UCSD-AML1 (cell line): Measurements from ENCODE around the gene TRIM59.
"Not testable (repeated sequence)": the region's sequence is repeated elsewhere in the genome, so short reads cannot be mapped to it uniquely, and the experiment has no call there.

Experiments used
- DNase-seq: peaks from one replicate; lab custom pipeline; 2025; ENCODE audit not compliant: unreplicated experiment; lab: John Stamatoyannopoulos, UW

TRIM59 gene

GRCh38 chr3:160458151-160458550 is 8.6 kb upstream of the TRIM59 start:
- no peak for DNase-seq

GRCh38 chr3:160455846-160456245 is 6.3 kb upstream of the TRIM59 start:
- DNase-seq, result no peak

- no peak for DNase-seq
Measured at GRCh38 chr3:160454995-160455394, 5.4 kb upstream of the TRIM59 start.

- not testable (repeated sequence) for DNase-seq
Measured at GRCh38 chr3:160452251-160452650, 2.7 kb upstream of the TRIM59 start.

- no peak for DNase-seq
Measured at GRCh38 chr3:160451602-160452001, 2.0 kb upstream of the TRIM59 start.

- DNase-seq, result no peak
Measured at GRCh38 chr3:160450846-160451245, 1.3 kb upstream of the TRIM59 start.

GRCh38 chr3:160448845-160449635 is 546 bp downstream of the TRIM59 start:
- DNase-seq, result no peak

GRCh38 chr3:160447544-160447943 is 2.0 kb downstream of the TRIM59 start:
- DNase-seq, result no peak

- no peak for DNase-seq
Measured at GRCh38 chr3:160446522-160447056, 3.0 kb downstream of the TRIM59 start.

- DNase-seq, result no peak
Measured at GRCh38 chr3:160445854-160446253, 3.7 kb downstream of the TRIM59 start.

- DNase-seq, result no peak
Measured at GRCh38 chr3:160444411-160444810, 5.2 kb downstream of the TRIM59 start.

- no peak for DNase-seq
Measured at GRCh38 chr3:160440687-160441086, 8.9 kb downstream of the TRIM59 start.

GRCh38 chr3:160437083-160437455 is 12.5 kb downstream of the TRIM59 start:
- no peak for DNase-seq

GRCh38 chr3:160435747-160436146 is 13.8 kb downstream of the TRIM59 start:
- DNase-seq, result no peak

- DNase-seq, result no peak
Measured at GRCh38 chr3:160435095-160435494, 14.5 kb downstream of the TRIM59 start.

GRCh38 chr3:160434071-160434470 is 15.5 kb downstream of the TRIM59 start:
- no peak for DNase-seq

GRCh38 chr3:160427832-160428424 is 21.7 kb downstream of the TRIM59 start:
- DNase-seq, result no peak

GRCh38 chr3:160417311-160417710 is 32.3 kb downstream of the TRIM59 start:
- no peak for DNase-seq

GRCh38 chr3:160413613-160414248 is 35.9 kb downstream of the TRIM59 start:
- DNase-seq, result peak; percentile 30

GRCh38 chr3:160412477-160412876 is 37.1 kb downstream of the TRIM59 start:
- DNase-seq, result no peak

- DNase-seq, result no peak
Measured at GRCh38 chr3:160409812-160410610, 39.6 kb downstream of the TRIM59 start.
